IMR-90 (cell line): ENCODE results near the gene FIBCD1.

ENCODE experiments used
- MAFK ChIP-seq: IDR thresholded peaks from 2 replicates; pipeline ENCODE4 v1.6.1; 2012; ENCODE audit warnings: low read depth, low read length, improper control_type of control experiment
- MXI1 ChIP-seq: IDR thresholded peaks from 2 replicates; pipeline ENCODE4 v1.6.1; 2012; ENCODE audit warnings: low read depth, mild to moderate bottlenecking, low read length, moderate library complexity, borderline replicate concordance
- NFE2L2 ChIP-seq: fragments of 150-350 bp; IDR thresholded peaks from 2 replicates; pipeline ENCODE4 v1.6.1; 2016; ENCODE audit warnings: low read depth, mild to moderate bottlenecking, low read length
- POLR2A ChIP-seq: IDR thresholded peaks from 2 replicates; pipeline ENCODE4 v1.6.1; 2012; ENCODE audit warnings: mild to moderate bottlenecking, low read depth, low read length
- RAD21 ChIP-seq: IDR thresholded peaks from 2 replicates; pipeline ENCODE4 v1.6.1; 2012; ENCODE audit warnings: low read length, improper control_type of control experiment
- TF ChIP-seq, protein P1 (sequence below): conservative IDR thresholded peaks from 2 replicates; pipeline ENCODE4 v1.5.1; 2012; ENCODE audit warnings: mild to moderate bottlenecking, low read depth, low read length, improper control_type of control experiment

DNA sequence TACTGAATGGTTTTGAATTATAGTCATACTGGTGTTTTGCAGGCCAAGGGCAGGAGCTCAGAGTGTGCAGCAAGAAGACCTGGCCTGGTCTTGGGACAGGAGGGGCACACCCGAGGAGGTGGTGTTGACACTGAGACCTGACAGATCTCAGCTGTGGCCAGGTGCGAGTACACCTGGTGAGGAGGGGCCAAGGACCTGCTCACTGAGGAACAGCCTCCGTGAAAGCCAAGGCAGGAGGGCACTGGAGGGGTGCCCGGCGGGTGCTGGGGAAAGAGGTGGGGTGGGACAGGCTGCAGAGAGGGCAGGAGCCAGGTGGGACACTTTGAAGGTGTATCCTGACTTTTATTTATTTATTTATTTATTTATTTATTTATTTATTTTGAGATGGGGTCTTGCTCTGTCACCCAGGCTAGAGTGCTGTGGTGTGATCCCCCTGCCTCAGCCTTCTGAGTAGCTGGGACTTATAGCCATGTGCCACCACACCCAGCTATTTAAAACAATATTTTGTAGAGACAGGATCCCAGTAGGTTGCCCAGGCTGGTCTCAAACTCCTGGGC lies 46.6 kb upstream of the FIBCD1 start:
- TF ChIP-seq MAFK (no peak), NFE2L2 (no peak), POLR2A (no peak), MXI1 (no peak), RAD21 (no peak)
- TF ChIP-seq, protein P1, sequence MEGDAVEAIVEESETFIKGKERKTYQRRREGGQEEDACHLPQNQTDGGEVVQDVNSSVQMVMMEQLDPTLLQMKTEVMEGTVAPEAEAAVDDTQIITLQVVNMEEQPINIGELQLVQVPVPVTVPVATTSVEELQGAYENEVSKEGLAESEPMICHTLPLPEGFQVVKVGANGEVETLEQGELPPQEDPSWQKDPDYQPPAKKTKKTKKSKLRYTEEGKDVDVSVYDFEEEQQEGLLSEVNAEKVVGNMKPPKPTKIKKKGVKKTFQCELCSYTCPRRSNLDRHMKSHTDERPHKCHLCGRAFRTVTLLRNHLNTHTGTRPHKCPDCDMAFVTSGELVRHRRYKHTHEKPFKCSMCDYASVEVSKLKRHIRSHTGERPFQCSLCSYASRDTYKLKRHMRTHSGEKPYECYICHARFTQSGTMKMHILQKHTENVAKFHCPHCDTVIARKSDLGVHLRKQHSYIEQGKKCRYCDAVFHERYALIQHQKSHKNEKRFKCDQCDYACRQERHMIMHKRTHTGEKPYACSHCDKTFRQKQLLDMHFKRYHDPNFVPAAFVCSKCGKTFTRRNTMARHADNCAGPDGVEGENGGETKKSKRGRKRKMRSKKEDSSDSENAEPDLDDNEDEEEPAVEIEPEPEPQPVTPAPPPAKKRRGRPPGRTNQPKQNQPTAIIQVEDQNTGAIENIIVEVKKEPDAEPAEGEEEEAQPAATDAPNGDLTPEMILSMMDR = no peak
